ENCODE results near the gene SPOUT1.

GRCh38 chr9:128792978-128793686 lies 36.5 kb downstream of the SPOUT1 start:
- TF ChIP-seq CTCF (IDR thresholded peaks at IDR 0.05) (no peak), POLR2A (IDR thresholded peaks at IDR 0.05) (no peak)
